Activated CD4-positive, alpha-beta T cell treated with anti-CD3 and anti-CD28 coated beads, Interleukin-2, amount 10 ng/mL, durations not matched to agents 24 days and 14 days (primary cell): ENCODE data around the gene PCBP4. TPM values are rescaled to one million over a fixed set of nuclear protein-coding genes. Genes with fewer than 3 reads are reported as not detected.
A peak's percentile ranks its signal among the peaks of the same experiment; 100 is the strongest.

Experiments used
- DNase-seq: peaks from one replicate; pipeline ENCODE4 v3.0.0; 2022
- H3K27ac Mint-ChIP-seq: one replicate; pipeline ENCODE4 v1.8.0; 2022; ENCODE audit warnings: mild to moderate bottlenecking, mixed read lengths
- H3K27me3 Mint-ChIP-seq: one replicate; pipeline ENCODE4 v1.8.0; 2022; ENCODE audit warnings: mixed read lengths
- H3K36me3 Mint-ChIP-seq: one replicate; pipeline ENCODE4 v1.8.0; 2022; ENCODE audit warnings: low read depth, mild to moderate bottlenecking, mixed read lengths
- H3K4me1 Mint-ChIP-seq: one replicate; pipeline ENCODE4 v1.8.0; 2021; ENCODE audit warnings: mixed read lengths
- H3K4me3 Mint-ChIP-seq: one replicate; pipeline ENCODE4 v1.8.0; 2022; ENCODE audit warnings: mild to moderate bottlenecking, moderate library complexity, mixed read lengths
- H3K9me3 Mint-ChIP-seq: one replicate; pipeline ENCODE4 v1.8.0; 2021; ENCODE audit warnings: mixed read lengths
- intact Hi-C: fragments of 100-400 bp; cut with micrococcal nuclease; formaldehyde crosslinking; loops from one replicate; pipeline ENCODE4 v1.15.1; 2023
- total RNA-seq: library from RNA; stranded (reverse); gene quantifications from 2 replicates; pipeline ENCODE4 v1.2.3, GENCODE V29; 2022

The PCBP4 gene
- total RNA-seq, 1 donor from 2014 or later = 16.8 TPM

- H3K27me3 Mint-ChIP-seq = no peaks in the 10 kb centered on the region
- peak overlapping the region; percentile 85 for H3K4me3 Mint-ChIP-seq
- peaks cover 26% of the 10 kb centered on the region for H3K4me1 Mint-ChIP-seq
- DNase-seq = no peak
- intact Hi-C loops = loop anchor here (5.0 kb wide), 2 partner anchors 404 to 439 kb away; partner anchors contain the start of genes DCAF1 and RAD54L2
- H3K9me3 Mint-ChIP-seq = no peaks in the 10 kb centered on the region
- H3K27ac Mint-ChIP-seq = peak overlapping the region; percentile 53
- peaks cover 34% of the 10 kb centered on the region for H3K36me3 Mint-ChIP-seq
These were observed 26.4 kb downstream of the PCBP4 start for GRCh38 chr3:51940648-51941462.

GRCh38 chr3:51938780-51939425, 28.4 kb downstream of the PCBP4 start:
- intact Hi-C loops = no loop called here
- peak overlapping the region; percentile 1 for H3K27ac Mint-ChIP-seq
- peaks cover 46% of the 10 kb centered on the region for H3K36me3 Mint-ChIP-seq
- H3K4me3 Mint-ChIP-seq = peak overlapping the region; percentile 51
- H3K4me1 Mint-ChIP-seq = peaks cover 26% of the 10 kb centered on the region
- no peaks in the 10 kb centered on the region for H3K27me3 Mint-ChIP-seq
- DNase-seq = peak; percentile 56
- no peaks in the 10 kb centered on the region for H3K9me3 Mint-ChIP-seq

GRCh38 chr3:51937611-51938450, 29.4 kb downstream of the PCBP4 start:
- Mint-ChIP-seq H3K27me3 (no peaks in the 10 kb centered on the region), H3K4me1 (peaks cover 22% of the 10 kb centered on the region), H3K4me3 (no peak overlapping the region), H3K36me3 (peaks cover 54% of the 10 kb centered on the region), H3K9me3 (no peaks in the 10 kb centered on the region), H3K27ac (no peak overlapping the region)
- intact Hi-C loops = no loop called here
- DNase-seq = no peak

DNA sequence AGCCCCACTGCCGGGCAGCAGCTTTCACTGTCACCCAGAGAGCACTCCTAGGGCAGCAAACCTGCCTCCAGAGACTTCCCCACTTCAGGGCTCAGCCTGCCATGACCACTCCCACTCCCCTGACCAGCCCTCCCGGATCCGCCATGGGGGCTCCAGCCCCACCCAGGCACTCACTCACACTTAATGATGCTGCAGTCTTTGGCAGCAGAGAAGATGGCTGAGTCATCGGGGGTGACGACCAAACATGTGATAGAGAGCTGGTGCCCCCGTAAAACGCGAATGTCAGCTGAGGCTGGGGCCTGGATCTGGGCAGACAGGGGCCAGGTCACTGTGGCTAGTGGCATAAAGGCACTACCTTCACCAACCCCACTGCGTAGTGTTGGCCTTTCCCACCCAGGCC, 30.2 kb downstream of the PCBP4 start:
- peaks cover 22% of the 10 kb centered on the region for H3K4me1 Mint-ChIP-seq
- intact Hi-C loops = no loop called here
- H3K36me3 Mint-ChIP-seq = peaks cover 55% of the 10 kb centered on the region
- H3K9me3 Mint-ChIP-seq = no peaks in the 10 kb centered on the region
- no peaks in the 10 kb centered on the region for H3K27me3 Mint-ChIP-seq
- no peak for DNase-seq
- no peak overlapping the region for H3K27ac Mint-ChIP-seq
- H3K4me3 Mint-ChIP-seq = no peak overlapping the region

- Mint-ChIP-seq H3K4me3 (no peak overlapping the region), H3K4me1 (peaks cover 21% of the 10 kb centered on the region), H3K27me3 (no peaks in the 10 kb centered on the region), H3K27ac (no peak overlapping the region), H3K9me3 (no peaks in the 10 kb centered on the region), H3K36me3 (peaks cover 57% of the 10 kb centered on the region)
- intact Hi-C loops = no loop called here
- DNase-seq = no peak
These were observed 31.1 kb downstream of the PCBP4 start for GRCh38 chr3:51935886-51936755.

- H3K27ac Mint-ChIP-seq = no peak overlapping the region
- no peaks in the 10 kb centered on the region for H3K27me3 Mint-ChIP-seq
- H3K9me3 Mint-ChIP-seq = no peaks in the 10 kb centered on the region
- intact Hi-C loops = no loop called here
- H3K36me3 Mint-ChIP-seq = peaks cover 54% of the 10 kb centered on the region
- no peak for DNase-seq
- H3K4me3 Mint-ChIP-seq = no peak overlapping the region
- H3K4me1 Mint-ChIP-seq = peaks cover 12% of the 10 kb centered on the region
These were observed 32.0 kb downstream of the PCBP4 start for GRCh38 chr3:51934991-51935885.

DNA sequence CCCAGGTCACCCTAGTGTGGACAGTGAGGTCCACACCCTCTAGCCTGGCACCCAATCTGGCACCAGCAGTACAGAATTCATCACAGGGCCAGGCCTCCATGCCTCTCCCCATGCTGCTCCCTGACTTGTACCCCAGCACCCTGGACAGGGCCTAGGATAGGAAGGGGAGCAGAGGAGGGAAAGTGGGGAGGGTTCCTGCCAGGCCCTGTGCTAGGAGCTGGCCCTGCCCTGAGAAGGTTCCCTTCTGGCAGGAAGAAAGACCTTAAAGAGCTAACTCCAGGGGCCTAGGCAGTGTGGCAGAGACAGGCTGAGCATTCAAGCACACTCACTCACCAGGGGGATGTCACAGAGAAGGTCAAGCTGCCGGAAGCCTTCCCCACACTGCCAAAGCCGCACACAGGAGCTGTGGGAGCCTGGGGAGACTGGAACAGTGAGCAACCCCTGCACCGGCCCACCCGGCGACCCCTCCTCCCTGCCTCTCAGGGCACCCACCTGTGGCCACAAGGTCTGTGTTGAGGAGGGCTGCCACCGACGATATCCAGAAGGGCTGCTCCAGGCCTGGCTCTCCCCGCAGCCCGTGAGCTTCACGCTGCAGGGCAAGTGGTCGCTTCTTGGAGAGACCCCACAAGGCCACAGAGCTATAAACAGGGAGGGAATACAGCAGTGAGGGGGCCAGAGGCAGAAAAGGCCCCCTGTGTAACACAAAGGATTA, 33.0 kb downstream of the PCBP4 start:
- no peak overlapping the region for H3K27ac Mint-ChIP-seq
- no peaks in the 10 kb centered on the region for H3K9me3 Mint-ChIP-seq
- intact Hi-C loops = no loop called here
- peaks cover 10% of the 10 kb centered on the region for H3K4me1 Mint-ChIP-seq
- peaks cover 52% of the 10 kb centered on the region for H3K36me3 Mint-ChIP-seq
- no peak for DNase-seq
- H3K4me3 Mint-ChIP-seq = no peak overlapping the region
- no peaks in the 10 kb centered on the region for H3K27me3 Mint-ChIP-seq

GRCh38 chr3:51933471-51934138, 33.6 kb downstream of the PCBP4 start:
- H3K4me3 Mint-ChIP-seq = no peak overlapping the region
- H3K4me1 Mint-ChIP-seq = peaks cover 5% of the 10 kb centered on the region
- H3K9me3 Mint-ChIP-seq = no peaks in the 10 kb centered on the region
- H3K27ac Mint-ChIP-seq = no peak overlapping the region
- intact Hi-C loops = no loop called here
- DNase-seq = no peak
- H3K36me3 Mint-ChIP-seq = peaks cover 48% of the 10 kb centered on the region
- H3K27me3 Mint-ChIP-seq = no peaks in the 10 kb centered on the region

DNA sequence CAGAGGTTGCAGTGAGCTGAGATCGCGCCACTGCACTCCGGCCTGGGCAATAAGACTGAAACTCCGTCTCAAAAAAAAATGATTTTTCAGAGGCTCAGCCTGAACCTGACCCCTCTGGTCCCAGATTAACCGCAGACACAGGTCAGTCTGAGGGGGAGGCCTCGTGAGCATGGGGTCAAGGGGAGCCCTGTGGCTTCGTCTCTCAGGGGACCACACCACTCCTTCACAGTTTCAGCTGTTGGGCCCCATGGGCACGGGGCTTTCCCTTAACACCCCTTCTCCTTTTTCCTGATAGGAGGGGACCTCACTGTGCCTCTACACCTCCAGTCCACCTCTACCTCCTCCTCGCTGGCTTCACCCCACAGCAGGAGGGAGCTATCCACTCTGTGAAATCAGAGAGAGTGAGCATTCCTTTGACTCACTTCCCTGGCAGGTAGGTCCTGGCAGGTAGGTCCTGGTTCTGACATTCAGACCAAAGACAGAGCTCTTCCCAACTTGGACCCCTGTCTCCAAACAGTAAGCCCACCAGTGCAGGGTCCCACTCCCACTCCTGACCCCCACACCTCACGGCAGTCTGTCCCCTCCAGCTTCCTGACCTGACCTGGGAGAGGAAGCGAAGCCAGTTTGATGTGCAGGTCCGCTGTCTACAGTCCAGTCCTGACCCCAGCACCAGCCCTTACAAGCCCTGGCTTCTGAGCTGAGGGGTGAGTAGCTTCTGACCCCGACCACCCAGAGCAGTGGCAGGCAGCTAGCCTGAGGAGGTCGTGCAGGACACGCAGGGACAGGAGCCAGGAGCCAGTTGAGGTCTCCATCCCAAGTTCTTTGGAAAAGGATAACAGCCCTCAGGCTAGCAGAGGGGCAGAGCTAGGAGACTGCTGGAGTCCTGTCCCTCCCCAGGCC, 34.5 kb downstream of the PCBP4 start:
- intact Hi-C loops = no loop called here
- Mint-ChIP-seq H3K27ac (no peak overlapping the region), H3K36me3 (peaks cover 42% of the 10 kb centered on the region)

DNA sequence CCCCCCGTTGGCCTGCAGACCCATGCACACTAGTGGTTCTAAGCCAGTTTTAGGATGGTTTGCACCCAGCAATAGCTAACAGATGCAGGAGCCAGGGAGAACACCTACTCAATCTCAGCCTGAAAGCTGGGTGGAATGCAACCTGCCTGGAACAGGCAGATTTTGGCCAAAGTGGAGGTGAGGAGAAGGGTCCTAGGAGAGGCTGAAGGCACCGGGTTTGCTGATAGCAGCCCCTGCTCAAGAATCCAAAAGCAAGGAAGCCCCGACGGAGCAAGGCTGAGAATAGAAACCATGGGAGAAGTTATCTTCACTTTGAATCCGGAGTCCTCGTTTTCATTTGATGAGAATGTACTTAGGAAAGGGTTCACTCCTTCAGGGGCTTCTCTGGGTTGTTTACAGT, 35.5 kb downstream of the PCBP4 start:
- H3K9me3 Mint-ChIP-seq = no peaks in the 10 kb centered on the region
- H3K4me3 Mint-ChIP-seq = no peak overlapping the region
- no peak for DNase-seq
- no peaks in the 10 kb centered on the region for H3K27me3 Mint-ChIP-seq
- peaks cover 32% of the 10 kb centered on the region for H3K36me3 Mint-ChIP-seq
- intact Hi-C loops = no loop called here
- H3K4me1 Mint-ChIP-seq = no peaks in the 10 kb centered on the region
- no peak overlapping the region for H3K27ac Mint-ChIP-seq

More for the DNA sequence above, 34.5 kb downstream of the PCBP4 start:
- H3K4me3 Mint-ChIP-seq = no peak overlapping the region
- peaks cover 2% of the 10 kb centered on the region for H3K4me1 Mint-ChIP-seq
- H3K9me3 Mint-ChIP-seq = no peaks in the 10 kb centered on the region
- no peak for DNase-seq
- no peaks in the 10 kb centered on the region for H3K27me3 Mint-ChIP-seq

- no peak overlapping the region for H3K4me3 Mint-ChIP-seq
- H3K27me3 Mint-ChIP-seq = no peaks in the 10 kb centered on the region
These were observed 36.8 kb downstream of the PCBP4 start for GRCh38 chr3:51930439-51930838.

More at GRCh38 chr3:51930439-51930838, 36.8 kb downstream of the PCBP4 start:
- Mint-ChIP-seq H3K36me3 (peaks cover 25% of the 10 kb centered on the region), H3K27ac (no peak overlapping the region), H3K4me1 (no peaks in the 10 kb centered on the region), H3K9me3 (no peaks in the 10 kb centered on the region)
- intact Hi-C loops = no loop called here
- no peak for DNase-seq
